GM12864 (cell line): ENCODE results near the gene SEPTIN7.

Experiments
- DNase-seq: peaks from one replicate; pipeline ENCODE4 v3.0.0-alpha.2; 2011; ENCODE audit warnings: low read depth
- H3K4me3 ChIP-seq: 2 replicates; pipeline ENCODE4 v1.5.1; 2011; ENCODE audit warnings: mild to moderate bottlenecking, low read depth, low read length, control low read depth
- CTCF ChIP-seq: IDR thresholded peaks from 2 replicates; pipeline ENCODE4 v1.5.1; 2011; ENCODE audit warnings: low read depth, mild to moderate bottlenecking, moderate library complexity, low read length, control low read depth, inconsistent platforms; ENCODE audit errors: missing control alignments

SEPTIN7 gene

GRCh38 chr7:35773994-35774393 lies 26.9 kb upstream of the SEPTIN7 start:
- no peak for DNase-seq
- H3K4me3 ChIP-seq, result no peak overlapping the region
- no peak for TF ChIP-seq CTCF

- TF ChIP-seq CTCF, result no peak
- DNase-seq, result no peak
- no peak overlapping the region for H3K4me3 ChIP-seq
These were observed 24.2 kb upstream of the SEPTIN7 start for GRCh38 chr7:35776686-35777085.

GRCh38 chr7:35777121-35777520 lies 23.7 kb upstream of the SEPTIN7 start:
- no peak for DNase-seq
- TF ChIP-seq CTCF, result no peak
- H3K4me3 ChIP-seq, result no peak overlapping the region

GRCh38 chr7:35780070-35780469 lies 20.8 kb upstream of the SEPTIN7 start:
- DNase-seq, result no peak
- no peak overlapping the region for H3K4me3 ChIP-seq
- TF ChIP-seq CTCF, result no peak

- DNase-seq, result no peak
- no peak overlapping the region for H3K4me3 ChIP-seq
- no peak for TF ChIP-seq CTCF
These were observed 19.6 kb upstream of the SEPTIN7 start for GRCh38 chr7:35781200-35781701.

GRCh38 chr7:35781767-35782515 lies 18.9 kb upstream of the SEPTIN7 start:
- TF ChIP-seq CTCF, result no peak

GRCh38 chr7:35784332-35784731 lies 16.5 kb upstream of the SEPTIN7 start:
- no peak overlapping the region for H3K4me3 ChIP-seq
- no peak for TF ChIP-seq CTCF
- no peak for DNase-seq

More at GRCh38 chr7:35781767-35782515, 18.9 kb upstream of the SEPTIN7 start:
- H3K4me3 ChIP-seq, result no peak overlapping the region
- no peak for DNase-seq
